Fibroblast of skin of scalp (primary cell): ENCODE measurements around the gene LMO1.

ENCODE experiments used
- DNase-seq: peaks from one replicate; pipeline ENCODE4 v3.0.0-alpha.2; 2013

The LMO1 gene

DNA sequence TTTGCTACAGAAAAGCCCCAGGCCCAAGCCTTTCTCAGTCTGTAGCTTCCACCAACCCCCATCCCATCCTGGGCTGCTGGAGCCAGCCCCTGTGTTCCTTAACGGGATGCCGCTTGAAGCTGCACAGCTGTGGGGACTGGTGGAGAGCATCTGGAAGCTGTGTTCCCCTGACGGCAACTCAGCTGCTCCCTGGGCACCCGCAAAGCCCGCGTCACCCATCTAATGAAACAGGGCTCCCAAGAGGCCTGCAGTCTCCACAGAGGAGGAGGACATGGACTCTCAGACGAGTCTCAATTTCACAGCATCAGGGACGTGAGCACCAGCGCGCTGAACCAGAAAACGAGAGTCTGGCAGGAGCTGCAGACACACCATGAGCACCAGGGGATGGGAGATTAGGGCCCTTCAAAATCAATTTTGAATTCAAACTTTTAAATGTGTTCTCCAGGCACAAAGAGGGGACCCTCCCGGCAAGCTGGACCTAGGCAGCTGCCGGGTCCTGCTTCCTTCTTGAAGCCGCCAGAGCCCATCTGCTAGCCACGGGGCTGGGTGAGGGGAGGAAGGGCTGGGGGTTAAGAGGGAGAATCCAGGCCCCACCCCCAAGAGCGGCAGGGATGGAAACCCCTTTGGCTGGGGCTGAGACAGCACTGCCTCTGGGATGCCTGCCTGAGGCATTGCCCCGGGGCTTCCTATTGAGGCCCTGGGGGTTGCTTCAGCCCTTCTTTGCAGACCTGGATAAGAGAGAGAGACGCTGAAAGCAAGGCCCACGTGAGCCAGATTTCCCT is 21.0 kb downstream of the LMO1 start:
- DNase-seq, result no peak

DNA sequence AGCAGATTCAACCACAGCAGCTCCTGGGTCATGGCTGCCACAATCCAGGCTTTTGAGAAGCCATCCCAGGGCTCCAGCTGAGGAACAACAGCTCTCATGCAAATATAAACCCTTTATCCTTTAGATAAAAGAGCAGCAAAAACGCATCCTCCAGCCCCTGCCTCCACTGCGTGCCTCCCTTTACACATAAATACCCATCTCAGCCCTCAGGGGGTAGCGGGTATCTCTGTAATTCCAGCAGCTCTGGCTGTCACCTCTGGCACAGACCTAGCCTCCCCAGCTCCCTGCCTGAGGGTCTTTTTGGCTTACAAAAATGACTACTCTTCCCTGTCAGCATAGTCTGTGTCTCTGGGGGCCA is 21.6 kb downstream of the LMO1 start:
- no peak for DNase-seq

DNA sequence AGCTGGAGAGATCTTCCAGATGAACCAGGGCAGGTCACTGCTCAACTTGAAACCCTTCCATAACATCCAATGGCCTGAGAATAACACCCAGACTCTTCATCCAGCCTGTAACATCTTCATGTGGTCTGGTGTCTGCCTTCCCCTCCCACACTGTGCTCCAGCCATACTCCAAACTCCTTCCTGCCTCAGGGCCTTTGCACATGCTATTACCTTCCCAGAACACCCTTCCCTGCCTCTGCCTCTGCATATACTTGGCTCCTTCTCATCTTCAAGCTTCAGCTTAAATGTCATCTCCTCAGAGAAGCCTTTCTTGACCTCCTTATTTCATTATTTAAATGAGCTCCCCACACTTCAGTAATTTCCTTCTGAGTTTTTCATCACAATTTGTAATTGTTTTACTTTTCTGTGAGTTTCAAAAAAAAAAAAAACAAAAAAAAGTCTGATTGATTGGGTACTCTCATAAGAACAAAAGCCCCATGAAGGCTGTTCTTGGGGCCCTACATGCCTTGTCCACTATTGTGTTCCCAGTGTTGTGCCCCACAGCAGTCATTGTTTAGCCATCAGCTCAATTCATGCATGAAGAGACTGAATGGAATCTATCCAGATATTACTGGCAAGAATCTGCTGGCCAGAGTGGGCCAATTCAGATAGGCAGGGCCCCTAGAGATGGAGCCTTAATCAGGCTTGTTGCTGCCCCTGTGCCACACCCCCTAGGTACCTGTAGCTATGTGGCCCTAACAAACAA is 22.1 kb downstream of the LMO1 start:
- no peak for DNase-seq

DNA sequence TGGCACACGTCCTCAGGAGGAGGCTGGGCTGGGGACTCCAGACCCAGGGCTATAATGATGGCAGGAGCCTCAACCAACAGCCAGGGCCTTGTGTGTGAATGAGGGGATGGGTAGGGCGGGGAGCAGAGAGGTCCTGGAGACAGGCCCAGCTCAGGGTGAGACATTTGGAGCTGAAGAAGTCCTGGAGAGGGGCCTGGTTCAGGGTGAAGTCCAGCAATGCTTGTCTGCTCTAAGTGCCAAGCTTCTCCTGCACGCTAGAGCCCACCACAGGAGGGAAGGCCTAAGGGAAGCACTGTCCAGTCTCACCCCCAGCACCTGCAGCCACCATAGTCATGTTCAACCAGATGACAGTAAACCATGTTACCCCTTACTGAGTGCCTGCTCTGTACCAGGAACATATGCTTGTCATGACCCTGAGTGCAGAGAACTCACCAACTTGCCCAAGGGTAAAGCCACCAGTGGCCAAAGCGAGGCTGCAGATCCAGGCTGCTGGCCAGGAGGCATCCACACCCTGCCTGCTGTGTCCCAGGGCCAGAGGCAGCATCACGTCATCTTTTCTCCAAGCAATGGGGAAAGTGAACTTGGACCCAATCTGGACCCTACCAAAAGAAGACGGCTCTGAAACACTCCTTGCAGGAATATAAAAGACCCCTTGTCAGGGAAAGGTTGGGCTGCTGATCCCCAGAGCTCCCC is 24.0 kb downstream of the LMO1 start:
- no peak for DNase-seq

DNA sequence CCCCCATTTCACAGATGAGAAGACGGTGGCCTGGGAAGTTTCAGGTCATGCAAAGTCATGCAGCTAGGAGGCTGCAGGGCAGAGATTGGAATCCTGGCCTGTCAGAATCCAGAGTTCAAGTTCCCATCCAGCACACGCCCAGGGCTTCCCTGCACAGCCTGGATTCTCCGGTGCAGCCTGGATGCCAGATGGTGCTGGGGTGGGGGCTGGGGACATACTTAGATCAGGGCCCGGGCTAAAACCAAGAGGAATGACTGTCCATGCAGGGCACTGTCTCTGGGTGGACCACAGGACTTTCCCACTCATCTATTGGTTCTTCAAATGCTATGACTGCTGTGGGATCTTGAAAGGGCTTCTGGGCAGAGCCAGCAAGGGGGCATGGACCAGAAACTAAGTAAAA is 24.6 kb downstream of the LMO1 start:
- no peak for DNase-seq

DNA sequence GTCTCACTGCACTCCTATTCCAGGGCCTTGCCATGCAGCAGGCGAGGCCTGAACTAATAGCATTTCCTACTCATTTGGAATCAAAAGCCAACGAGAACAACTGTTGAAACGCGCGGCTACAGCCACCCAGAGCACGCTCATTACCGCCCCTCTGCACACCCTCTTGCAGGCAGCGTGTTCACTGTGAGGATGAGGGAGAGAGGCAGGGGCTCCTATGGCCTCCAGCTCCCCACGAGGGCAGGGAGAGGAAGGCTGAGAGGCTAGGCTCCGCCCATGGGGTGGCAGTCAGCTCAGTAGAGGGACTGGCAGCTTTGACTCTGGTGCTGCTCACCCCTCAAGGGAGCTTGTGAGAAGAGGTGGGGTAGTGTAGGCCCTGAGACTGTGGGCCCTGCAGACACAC is 26.2 kb downstream of the LMO1 start:
- DNase-seq, result no peak

DNA sequence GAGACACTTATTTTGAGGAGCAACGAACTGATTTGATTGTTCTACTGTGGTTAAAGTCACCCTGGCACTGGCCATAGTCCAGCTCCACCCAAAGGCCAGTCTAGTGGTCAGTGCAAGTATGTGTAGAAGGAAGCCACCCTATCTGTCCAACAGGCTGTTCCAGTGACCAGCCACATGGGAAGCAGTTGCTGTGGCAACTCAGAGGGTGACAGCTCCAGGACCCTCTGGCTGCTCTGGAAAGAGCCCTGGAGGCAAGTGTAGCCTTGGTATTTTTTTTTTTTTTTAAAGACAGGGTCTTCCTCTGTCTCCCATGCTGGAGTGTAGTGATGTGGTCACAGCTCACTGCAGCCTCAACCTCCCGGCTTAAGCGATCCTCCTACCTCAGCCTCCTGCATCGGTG is 27.8 kb downstream of the LMO1 start:
- no peak for DNase-seq

DNA sequence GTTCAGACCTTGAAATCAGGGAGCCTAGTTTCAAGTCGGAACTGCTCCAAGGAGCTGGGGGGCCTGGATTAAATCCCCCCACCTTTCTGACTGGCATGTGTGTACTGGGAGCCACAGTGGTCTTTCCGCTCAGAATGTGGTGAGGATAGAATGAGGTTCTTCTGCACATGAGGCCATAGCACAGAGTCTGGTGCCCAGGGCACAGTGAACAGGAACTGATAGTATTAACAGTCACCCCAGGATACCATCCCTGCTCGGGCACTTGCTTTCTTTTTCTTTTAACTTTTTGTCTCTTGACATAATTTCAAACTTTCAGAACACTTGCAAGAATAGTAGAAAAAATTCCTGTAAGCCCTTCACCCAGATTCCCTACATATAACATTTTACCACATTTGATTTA is 28.8 kb downstream of the LMO1 start:
- no peak for DNase-seq

DNA sequence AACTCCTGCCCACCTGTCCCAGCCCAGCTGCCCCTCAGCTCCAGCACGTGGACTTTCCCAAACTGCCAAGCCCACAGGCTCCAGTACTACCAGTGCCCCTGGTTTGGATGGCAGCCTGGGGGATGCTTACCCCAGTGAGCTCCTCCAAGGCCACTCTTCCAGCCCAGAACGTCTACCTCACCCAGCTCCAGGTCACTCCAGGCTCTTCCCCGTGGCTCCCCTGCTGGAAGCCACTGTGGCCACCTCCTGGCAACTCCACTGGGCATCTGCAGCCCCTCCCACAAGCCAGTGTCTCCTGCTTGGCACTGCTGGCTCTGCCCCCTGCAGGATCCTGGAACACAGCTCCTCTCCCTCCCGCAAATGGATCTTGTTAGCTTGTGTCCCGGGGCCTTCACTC is 29.3 kb downstream of the LMO1 start:
- no peak for DNase-seq

DNA sequence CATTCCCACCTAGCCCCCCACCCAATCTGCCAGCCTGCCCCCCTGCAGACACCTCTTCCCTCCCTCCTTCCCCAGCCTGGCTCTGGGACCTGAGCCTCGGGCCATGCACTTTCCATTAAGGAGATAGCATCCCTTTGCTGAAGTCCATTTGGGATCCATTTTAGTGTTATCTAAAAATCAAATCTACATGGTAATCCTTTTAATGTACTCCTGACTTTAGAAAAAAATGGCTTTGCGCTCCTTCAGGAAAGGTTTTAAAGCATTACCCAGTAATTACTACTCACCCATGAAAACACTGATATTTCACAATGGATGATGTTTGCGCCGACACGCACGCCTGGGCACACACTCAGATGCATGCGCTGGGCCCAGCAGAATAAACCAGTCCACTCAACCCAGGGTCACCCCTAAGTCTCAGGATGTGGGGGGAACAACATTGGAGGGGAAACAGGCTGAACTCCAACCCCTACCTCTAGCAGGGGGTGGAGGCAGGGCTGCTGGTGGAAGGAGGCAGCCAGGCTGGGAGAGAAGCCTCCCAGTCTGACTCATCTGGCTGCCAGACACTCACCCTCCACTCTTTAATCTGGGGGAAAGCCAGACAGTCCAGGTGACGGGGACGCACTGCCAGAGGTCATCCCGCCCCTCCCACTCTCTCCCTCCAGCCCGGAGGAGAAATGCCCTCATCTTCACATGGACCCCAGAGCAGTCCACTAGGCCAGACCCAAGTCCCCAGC is 29.8 kb downstream of the LMO1 start:
- peak; percentile 15 for DNase-seq

DNA sequence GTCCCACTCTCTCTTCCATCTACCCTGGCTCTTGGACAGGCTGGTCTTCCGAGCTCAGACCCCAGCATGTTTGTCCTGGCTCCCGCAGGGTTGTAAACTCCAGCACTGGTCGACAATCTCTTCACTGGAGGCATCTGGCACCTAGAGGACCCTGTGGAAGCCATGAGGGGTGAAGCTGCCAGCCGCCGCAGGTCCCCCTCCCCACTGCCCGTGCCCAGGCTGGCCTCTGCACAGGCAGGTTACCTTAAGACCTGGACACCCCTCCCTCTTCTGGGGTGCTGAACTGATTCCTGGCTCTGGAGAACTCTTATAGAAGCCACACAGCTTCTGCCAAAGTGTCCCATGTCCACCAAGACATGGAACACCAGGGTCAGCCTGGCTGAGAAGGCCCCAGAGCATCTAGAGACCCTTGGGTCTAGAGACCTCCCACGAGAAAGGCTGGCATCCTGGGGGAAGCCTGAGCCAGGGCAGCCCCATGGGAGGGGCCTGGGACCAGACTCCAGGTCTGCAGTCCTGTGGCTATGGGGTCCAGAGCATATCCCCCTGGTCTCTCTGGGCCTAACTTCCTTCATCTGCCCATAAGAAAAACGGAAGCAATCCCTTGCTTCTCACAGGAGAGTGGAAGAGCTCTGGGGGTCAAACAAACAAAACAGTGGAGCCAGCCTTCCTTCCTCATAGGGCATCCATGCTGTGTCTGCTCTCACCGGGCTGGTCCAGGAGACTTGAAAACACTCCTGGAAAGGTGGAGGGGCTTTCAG is 30.6 kb downstream of the LMO1 start:
- DNase-seq, result no peak

DNA sequence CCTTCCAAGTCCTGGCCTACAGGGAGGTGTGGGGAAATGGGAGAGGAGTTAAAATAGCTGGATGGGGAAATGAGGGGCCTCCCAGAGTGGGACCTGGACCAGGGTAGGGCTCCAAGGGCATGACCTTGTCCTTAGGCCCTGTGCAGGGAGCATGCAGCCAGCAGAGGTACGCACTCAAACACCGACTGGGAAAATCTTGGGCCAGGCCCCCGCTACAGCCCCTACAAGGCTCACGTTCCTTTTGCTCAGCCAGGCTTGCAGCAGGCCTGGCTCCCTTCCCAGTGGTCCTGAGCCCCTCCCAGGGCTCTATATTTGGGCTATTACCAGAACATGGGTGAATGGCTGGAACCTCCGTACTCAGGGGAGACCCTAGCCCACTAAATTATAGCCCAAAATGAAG is 31.3 kb downstream of the LMO1 start:
- no peak for DNase-seq

DNA sequence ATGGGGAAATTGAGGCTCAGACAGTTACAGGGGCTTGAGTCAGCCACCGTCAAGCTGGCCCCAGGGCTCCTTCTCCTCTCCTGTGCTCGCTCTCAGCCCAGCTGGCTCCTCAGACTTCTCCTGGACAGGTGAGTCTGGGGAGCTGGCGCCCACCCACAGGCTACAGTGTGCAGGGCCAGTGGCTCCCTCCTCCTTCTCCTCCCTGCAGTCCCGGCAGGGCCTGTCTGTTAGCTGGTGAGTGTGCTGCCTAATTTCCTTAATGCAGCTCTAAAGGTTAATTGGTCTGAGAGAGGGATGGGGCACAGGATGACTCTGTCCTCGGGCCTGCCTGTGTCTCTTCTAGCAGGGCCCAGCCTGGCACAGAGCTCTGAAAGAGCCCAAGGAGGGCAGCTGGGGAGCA is 31.7 kb downstream of the LMO1 start:
- no peak for DNase-seq

DNA sequence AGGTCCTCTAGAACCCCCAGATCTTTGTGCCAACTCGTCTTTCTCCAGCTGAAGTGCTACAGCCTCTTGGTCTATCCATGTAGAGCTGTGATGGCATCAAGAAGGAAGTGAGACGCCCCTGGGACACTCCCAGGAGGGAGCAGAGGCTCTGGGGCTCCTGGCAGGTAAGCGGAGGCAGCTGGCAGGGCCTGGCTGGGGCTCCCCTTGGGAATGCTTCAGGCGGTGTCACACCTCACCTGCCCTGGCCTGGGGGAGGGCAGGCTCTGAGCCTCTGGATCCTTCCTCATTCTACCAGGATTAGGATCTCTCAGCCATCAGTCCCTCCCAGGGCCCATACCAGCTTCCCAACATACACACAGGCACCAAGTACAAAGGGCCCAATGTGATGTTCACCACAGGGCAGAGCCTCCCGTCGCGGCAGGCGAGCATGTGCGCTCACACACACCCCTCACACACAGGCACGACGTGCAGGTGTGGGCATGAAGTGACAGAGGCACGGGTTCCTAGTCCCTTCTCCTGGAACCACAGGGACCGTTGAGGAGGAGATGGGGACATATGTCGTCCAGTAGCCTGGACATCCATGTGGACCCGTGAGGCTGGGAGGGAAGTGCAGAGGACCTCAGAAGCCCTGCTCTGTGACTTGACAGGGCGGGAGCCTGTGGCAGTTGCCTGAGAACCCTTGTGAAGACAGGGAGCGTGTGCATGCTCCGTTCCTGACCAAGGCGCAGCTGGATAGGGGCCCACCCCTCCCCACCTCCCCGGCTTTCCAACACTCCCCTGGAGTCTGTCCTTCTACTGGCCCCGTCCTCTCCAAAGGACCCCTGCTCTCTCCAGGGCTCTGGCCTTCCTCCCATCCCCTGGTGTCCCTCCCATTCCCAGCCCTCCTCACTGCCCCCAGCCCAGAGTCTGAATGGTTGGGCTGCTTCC is 32.5 kb downstream of the LMO1 start:
- no peak for DNase-seq

DNA sequence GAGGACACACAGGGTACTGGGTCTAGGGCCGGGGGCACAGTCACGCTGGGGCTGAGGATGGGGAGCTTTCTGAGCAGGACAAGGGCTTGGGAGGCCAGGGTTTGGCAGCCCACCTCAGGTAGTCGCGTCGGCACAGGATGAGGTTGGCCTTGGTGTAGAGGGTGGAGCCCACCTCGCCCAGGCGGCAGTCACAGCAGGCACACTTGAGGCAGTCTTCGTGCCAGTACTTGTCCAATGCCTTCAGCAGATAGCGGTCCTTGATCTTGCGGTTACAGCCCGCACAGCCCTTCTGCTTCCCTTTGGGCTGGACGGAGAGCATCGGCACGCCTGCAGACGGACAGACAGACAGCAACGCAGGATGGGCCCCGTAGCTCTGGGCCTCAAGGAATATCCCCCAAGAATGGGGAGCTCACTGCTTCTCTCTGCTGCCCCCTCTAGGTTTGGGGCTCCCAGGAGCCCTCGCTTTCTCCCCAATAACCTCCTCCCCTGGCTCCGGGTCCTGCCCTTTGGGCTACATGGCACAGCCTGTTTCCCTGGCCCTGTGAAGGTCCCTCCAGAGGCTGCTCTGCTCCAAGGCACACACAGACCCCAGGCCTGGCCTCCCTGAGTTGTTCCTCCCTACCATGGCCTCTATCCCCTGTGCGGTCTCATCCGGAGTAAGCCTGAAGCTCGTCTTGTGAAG is 33.4 kb downstream of the LMO1 start:
- DNase-seq, result no peak

DNA sequence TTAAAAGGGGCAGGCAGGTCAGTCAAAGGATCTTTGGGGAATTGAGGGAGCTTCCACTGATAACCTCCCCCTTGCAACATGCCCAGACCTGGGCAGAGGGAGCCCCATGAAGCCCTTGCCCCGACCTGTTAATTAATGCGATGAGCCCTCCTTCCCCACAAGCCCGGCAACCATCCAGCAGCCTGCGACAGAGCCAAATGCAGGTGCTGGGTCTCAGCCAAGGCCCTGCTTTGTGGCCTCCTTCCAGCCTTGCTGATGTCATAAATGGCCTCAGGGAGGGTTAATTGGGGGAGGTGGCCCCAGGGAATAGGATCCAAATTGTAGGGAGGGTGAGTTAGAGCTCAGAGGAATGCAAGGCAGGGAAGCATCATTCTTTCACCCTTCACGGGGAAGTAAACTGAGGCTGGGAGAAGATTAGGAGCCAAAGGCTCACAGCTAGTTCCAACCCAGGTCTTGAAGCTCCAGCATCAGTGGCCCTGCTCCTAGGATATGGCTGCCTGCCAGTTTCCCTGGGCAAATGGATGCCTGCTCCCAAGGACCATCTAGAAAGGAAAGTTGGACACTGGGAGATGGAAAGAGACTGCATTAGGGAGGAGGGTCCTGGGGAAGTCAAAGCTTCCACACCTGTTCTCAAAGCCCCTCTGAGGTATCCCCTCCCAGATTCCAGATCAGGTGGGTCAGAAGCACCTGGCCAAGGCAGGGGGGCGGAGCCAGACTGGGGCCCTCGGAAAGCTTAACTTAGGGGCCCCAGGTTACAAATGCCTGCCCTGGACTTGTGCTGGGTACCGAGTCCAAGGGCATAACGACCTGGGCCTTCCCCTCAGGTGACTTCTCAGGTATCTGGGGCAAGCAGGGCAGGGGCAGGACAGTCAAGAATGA is 34.1 kb downstream of the LMO1 start:
- no peak for DNase-seq

DNA sequence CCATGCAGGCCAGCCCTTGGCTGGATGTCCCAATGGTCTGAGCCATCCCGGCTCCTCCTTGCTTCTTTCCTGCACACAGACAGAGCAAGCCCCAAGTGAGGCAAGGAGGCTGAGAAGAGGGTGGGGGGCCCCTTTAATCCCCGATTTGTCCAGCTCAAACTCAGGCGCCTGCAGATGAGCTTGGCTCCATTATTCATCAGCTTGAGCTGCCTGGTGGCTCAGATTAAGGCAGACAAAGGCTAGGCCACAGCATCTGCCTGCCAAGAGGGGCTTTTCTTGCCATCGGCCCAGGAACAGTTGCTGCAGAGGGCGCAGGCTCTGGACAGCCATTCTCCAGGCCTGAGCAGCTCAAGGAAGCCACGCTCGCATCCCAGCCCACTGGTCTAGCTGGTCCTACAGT is 35.4 kb downstream of the LMO1 start:
- no peak for DNase-seq

DNA sequence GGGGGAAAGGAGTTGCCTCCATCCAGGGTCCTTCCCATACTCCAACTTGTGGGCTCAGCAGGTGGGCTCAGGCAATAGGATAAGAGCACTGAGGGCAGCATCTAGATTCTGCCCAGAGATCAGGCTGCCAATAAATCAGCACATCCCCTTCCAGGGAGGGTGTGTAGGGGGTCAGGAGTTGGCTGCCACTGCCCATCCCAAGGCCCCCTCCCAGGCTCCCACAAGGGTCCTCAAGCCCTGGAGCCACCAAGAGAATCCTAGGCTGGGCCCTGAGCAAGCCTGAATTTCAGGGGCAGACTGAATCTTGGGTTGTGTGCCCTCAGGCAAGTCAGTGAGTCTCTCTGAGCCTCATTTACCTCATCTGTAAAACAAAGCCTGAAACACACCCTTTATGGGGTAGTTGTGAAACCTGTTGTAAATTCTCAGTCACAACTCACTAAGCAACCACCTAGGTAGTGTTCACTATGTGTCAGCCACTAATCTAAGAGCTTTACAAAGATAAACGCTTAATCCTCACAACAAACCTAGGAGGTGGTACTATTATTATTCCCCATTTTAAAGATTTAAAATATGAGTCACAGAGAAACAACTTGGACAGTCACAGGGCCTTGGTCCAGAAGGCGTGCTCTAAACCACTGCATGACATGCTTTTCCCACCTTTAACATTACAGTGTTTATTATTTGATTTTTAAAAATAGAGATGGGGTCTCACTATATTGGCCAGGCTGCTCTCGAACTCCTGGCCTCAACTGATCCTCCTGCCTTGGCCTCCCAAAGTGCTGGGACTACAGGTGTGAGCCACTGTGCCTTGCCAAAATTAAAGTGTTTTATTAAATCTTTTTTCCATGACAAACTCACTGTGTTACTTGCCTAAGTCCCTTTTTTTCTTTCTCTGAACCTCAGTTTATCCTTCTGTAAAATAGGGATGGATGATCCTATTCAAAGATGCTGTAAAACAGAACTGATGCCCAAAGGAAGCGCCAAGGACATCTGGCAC is 36.2 kb downstream of the LMO1 start:
- no peak for DNase-seq
